Kidney epithelial cell (primary cell): ENCODE measurements around the gene SV2C. TPM values are rescaled to one million over a fixed set of nuclear protein-coding genes. Genes with fewer than 3 reads are reported as not detected.
"Not testable (repeated sequence)": the region's sequence is repeated elsewhere in the genome, so short reads cannot be mapped to it uniquely, and the experiment has no call there.

Experiments
- DNase-seq: peaks from one replicate; pipeline ENCODE4 v3.0.0-alpha.2; 2010; ENCODE audit warnings: low read depth
- H3K27me3 ChIP-seq: 2 replicates; pipeline ENCODE4 v1.6.0; 2011; ENCODE audit warnings: low read length; ENCODE audit not compliant: control insufficient read depth, insufficient read depth
- H3K36me3 ChIP-seq: 2 replicates; pipeline ENCODE4 v1.5.1; 2011; ENCODE audit warnings: low read length; ENCODE audit not compliant: control insufficient read depth, insufficient read depth
- H3K4me3 ChIP-seq: 2 replicates; pipeline ENCODE4 v1.5.1; 2011; ENCODE audit warnings: low read depth, mild to moderate bottlenecking, control low read depth, low read length
- total RNA-seq: library from RNA; depleted of rRNA; stranded (reverse); fragments of >200 nt; gene quantifications from 2 replicates; pipeline ENCODE4 v1.2.3, GENCODE V29; 2015
- TF ChIP-seq, protein P1 (sequence below): IDR thresholded peaks from 2 replicates; pipeline ENCODE4 v1.5.1; 2011; ENCODE audit warnings: mild to moderate bottlenecking, moderate library complexity, low read length, control low read depth, inconsistent platforms; ENCODE audit not compliant: insufficient read depth, poor library complexity, severe bottlenecking

SV2C gene
- total RNA-seq, 1 donor from 2014 or later, result 0.04 TPM

DNA sequence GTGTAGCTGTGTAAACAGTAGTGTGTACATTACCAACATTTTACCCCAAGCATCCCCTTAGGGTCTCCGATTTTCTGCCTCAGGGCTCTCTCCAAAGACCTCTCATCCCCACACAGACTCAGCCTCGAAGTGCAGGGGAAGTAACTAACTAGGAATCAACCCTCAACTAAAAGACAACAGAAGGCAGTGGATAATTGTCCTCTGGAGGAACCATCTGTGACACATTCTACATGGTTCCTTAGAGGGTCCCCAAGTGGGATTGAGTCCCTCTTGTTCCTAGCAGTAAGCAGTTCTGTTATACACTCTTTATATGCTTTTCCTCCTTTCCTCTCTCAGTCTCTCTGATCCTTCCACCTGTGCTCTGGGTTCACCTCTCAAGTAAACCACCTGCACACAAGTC is 157.2 kb downstream of the SV2C start:
- H3K36me3 ChIP-seq, result no peaks in the 10 kb centered on the region
- TF ChIP-seq, protein P1, sequence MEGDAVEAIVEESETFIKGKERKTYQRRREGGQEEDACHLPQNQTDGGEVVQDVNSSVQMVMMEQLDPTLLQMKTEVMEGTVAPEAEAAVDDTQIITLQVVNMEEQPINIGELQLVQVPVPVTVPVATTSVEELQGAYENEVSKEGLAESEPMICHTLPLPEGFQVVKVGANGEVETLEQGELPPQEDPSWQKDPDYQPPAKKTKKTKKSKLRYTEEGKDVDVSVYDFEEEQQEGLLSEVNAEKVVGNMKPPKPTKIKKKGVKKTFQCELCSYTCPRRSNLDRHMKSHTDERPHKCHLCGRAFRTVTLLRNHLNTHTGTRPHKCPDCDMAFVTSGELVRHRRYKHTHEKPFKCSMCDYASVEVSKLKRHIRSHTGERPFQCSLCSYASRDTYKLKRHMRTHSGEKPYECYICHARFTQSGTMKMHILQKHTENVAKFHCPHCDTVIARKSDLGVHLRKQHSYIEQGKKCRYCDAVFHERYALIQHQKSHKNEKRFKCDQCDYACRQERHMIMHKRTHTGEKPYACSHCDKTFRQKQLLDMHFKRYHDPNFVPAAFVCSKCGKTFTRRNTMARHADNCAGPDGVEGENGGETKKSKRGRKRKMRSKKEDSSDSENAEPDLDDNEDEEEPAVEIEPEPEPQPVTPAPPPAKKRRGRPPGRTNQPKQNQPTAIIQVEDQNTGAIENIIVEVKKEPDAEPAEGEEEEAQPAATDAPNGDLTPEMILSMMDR, result no peak
- no peak overlapping the region for H3K4me3 ChIP-seq
- no peaks in the 10 kb centered on the region for H3K27me3 ChIP-seq
- no peak for DNase-seq

DNA sequence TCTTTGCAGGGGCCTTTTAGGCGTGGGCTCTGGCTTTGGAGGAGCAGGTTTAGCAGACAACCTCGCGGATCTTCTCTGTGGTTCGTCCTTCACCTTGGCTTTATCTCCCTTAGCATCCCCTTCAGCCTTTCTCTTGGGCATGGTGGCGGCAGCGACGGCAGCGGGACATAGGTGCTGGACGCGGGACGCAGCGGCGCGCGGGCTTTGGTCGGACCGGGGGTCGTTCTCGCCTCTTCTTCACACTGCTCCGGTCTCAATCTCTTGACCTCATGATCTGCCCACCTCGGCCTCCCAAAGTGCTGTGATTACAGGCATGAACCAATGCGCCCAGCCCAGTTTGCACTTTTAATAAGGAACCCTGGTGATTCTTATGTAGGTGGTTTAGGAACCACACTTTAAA is 159.0 kb downstream of the SV2C start:
- DNase-seq, H3K36me3 ChIP-seq, H3K27me3 ChIP-seq, H3K4me3 ChIP-seq: not testable (repeated sequence)

DNA sequence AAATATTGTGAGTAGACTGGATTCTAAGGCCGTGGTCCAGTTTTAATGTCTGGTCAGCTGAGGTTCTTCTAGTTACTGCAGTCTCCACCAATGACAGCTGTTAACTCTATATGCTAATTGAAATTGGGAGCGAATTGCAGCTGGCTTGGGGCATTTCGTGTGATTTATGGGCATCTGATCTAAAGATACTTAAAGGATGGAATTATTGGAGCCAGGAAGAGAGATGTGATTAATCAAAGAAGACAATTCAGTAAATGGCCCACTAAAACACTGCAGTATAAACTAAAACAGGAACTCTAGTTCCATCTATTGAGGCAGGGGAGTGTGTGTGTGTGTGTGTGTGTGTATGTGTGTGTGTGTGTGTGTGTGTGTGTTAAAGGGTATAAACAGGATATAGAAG is 162.4 kb downstream of the SV2C start:
- no peak for DNase-seq
- Histone ChIP-seq H3K4me3 (no peak overlapping the region), H3K27me3 (no peaks in the 10 kb centered on the region), H3K36me3 (no peaks in the 10 kb centered on the region)
- TF ChIP-seq, protein P1, result no peak

DNA sequence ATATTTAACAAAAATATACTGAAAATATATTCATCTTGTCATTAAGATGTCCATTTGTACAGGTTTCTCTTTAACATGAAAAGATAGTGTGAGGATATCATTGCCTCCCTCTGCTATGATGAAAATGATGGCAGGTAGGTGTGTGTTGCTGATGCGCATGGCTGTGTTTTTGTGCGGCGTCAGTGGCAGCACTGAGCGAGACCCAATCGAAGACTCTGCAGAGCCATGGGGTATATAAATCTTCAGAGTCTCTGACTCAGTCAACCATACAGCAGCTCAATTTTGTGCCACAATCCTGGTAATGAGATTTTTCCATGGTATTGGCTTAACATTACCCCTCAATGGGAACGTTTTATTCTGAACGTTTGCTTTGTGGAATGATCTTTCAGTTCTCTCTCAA is 166.4 kb downstream of the SV2C start:
- no peak for DNase-seq
- no peaks in the 10 kb centered on the region for H3K27me3 ChIP-seq
- H3K4me3 ChIP-seq, result no peak overlapping the region
- H3K36me3 ChIP-seq, result no peaks in the 10 kb centered on the region
- TF ChIP-seq, protein P1, result no peak

DNA sequence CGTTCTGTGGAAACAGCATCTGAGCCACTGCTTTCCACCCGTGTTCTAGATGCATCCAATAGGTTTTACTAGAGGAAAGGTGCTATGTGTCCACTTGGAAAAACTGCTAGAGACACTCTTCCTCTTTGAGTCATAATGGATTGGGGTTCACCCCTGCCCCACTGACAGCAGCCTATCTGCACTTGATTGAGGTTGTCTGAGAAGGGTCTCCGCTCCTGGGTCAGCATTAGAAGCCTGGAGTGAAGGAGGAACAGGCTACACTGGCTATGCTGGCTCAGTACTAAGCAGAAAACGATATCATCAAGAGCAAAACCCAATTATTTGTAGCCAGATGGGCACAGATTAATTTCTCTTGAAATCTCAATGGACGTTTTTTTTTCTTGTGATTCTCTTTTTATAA is 167.3 kb downstream of the SV2C start:
- H3K36me3 ChIP-seq, result no peaks in the 10 kb centered on the region
- no peaks in the 10 kb centered on the region for H3K27me3 ChIP-seq
- H3K4me3 ChIP-seq, result no peak overlapping the region
- DNase-seq, result no peak
- TF ChIP-seq, protein P1, result no peak

DNA sequence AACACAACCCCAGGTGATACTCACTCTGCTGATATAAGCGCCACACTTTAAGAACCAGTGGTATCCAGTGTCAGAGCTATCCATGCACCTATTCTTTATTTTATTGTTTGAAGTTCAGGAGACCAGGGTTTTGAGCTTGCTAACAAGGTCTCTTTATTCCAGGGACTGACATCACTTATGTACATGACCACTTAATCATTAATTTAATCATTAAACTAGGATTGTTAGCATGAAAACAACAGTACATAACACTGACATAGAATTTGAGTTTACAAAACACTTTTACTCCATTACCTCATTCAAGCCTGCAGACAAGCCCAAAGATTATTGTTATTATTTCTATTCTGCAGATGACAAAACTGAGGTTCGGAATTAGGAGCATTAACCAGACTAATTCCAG is 168.5 kb downstream of the SV2C start:
- no peak for DNase-seq
- TF ChIP-seq, protein P1, result no peak
- H3K27me3 ChIP-seq, result no peaks in the 10 kb centered on the region

More for the DNA sequence above, 168.5 kb downstream of the SV2C start:
- H3K4me3 ChIP-seq, result no peak overlapping the region
- no peaks in the 10 kb centered on the region for H3K36me3 ChIP-seq
